Lung (tissue), 12 donors: ENCODE results near the gene POMGNT2. TPM values are rescaled to one million over a fixed set of nuclear protein-coding genes. Genes with fewer than 3 reads are reported as not detected.

ENCODE experiments used
- ATAC-seq: fragments of 200-7000 bp; cut with Tn5 transposase; one replicate; pipeline ENCODE4 v1.9.1; 2020; ENCODE audit warnings: moderate number of reproducible peaks; ENCODE audit not compliant: insufficient read depth, low FRiP score
- DNase-seq, 3 donors: peaks; one replicate each; pipeline ENCODE4 v3.0.0-alpha.2; 2013 to 2017
- H3K27ac ChIP-seq, 2 donors: one replicate each; pipeline ENCODE4 v1.5.1; 2013; ENCODE audit warnings: mild to moderate bottlenecking in 2 of 2, moderate library complexity in 2 of 2, control low read depth in 1 of 2, inconsistent platforms in 1 of 2, low read depth in 1 of 2, low read length in 1 of 2
- H3K27me3 ChIP-seq, 3 donors: one replicate each; pipeline ENCODE4 v1.5.1; 2013; ENCODE audit warnings: low read length in 2 of 3; ENCODE audit not compliant: control insufficient read depth in 3 of 3, insufficient read depth in 3 of 3
- H3K36me3 ChIP-seq, 4 donors: one replicate each; pipeline ENCODE4 v1.5.1; 2013; ENCODE audit warnings: low read length in 4 of 4, mild to moderate bottlenecking in 1 of 4, moderate library complexity in 1 of 4; ENCODE audit not compliant: control insufficient read depth in 4 of 4, insufficient read depth in 4 of 4
- H3K4me1 ChIP-seq, 5 donors: one replicate each; pipeline ENCODE4 v1.5.1; 2013; ENCODE audit warnings: low read length in 5 of 5, mild to moderate bottlenecking in 2 of 5, moderate library complexity in 1 of 5; ENCODE audit not compliant: control insufficient read depth in 5 of 5, insufficient read depth in 5 of 5
- H3K4me3 ChIP-seq: one replicate; pipeline ENCODE4 v1.5.1; 2013; ENCODE audit warnings: mild to moderate bottlenecking, control low read depth, moderate library complexity
- H3K9ac ChIP-seq, 2 donors: one replicate each; pipeline ENCODE4 v1.5.1; 2013; ENCODE audit warnings: low read length in 2 of 2, control low read depth in 1 of 2; ENCODE audit not compliant: insufficient read depth in 1 of 2
- H3K9me3 ChIP-seq, 4 donors: one replicate each; pipeline ENCODE4 v1.5.1; 2013; ENCODE audit warnings: low read length in 3 of 4, mild to moderate bottlenecking in 1 of 4, moderate library complexity in 1 of 4; ENCODE audit not compliant: control insufficient read depth in 4 of 4, insufficient read depth in 3 of 4
- whole genome bisulfite sequencing, 2 donors: extraction: QIAGEN DNeasy Blood & Tissue Kit; methylation state at CpG; one replicate each; pipeline ENCODE4 v1.1.7; 2013; 5-methylcytosine and 5-hydroxymethylcytosine counted together
- polyA plus RNA-seq, 2 donors: library from polyadenylated mRNA; stranded (reverse); fragments of 200-250 nt; gene quantifications; one replicate each; pipeline ENCODE4 v1.2.1, GENCODE V29; 2013
- total RNA-seq, 2 donors: library from RNA; depleted of rRNA in 1 of 2; stranded (reverse); fragments of >200 nt in 1 of 2; gene quantifications; one replicate each; pipeline ENCODE4 v1.2.1, GENCODE V29; 2014 to 2021
- TF ChIP-seq, protein P1 (sequence below): IDR thresholded peaks from 2 replicates; pipeline ENCODE4 v1.5.1; 2012; ENCODE audit warnings: mild to moderate bottlenecking; ENCODE audit errors: control extremely low read depth, extremely low read depth
- donor health status: control.
- donor health status: control.
- donor health status: Bipolar disorder and iron deficiency.
- donor health status: healthy.
- donor health status: DM: yes; HTN: yes; CAD: no.

The POMGNT2 gene
- total and polyA plus RNA-seq, 4 donors: 5.8 to 15.7 (median 13.1) TPM

DNA sequence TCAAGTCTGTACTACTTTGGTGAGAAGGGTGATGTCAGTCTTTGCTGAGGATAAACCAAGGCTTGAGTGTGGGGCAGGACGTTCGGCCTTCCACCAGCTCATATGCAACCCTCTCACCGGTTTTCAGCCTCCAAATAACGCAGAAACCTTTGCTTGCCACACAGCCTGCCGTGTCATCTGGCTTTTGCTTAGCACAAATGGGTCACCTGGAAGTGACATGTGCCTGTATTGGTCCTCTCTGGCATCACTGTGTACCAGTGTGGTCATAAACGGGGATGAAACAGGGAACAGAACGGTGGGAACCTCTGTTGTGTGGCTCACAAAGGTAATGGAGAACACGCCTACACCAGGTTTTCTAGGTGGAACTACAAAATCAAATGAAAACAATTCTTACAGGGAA, 7.1 kb downstream of the POMGNT2 start:
- TF ChIP-seq, protein P1, sequence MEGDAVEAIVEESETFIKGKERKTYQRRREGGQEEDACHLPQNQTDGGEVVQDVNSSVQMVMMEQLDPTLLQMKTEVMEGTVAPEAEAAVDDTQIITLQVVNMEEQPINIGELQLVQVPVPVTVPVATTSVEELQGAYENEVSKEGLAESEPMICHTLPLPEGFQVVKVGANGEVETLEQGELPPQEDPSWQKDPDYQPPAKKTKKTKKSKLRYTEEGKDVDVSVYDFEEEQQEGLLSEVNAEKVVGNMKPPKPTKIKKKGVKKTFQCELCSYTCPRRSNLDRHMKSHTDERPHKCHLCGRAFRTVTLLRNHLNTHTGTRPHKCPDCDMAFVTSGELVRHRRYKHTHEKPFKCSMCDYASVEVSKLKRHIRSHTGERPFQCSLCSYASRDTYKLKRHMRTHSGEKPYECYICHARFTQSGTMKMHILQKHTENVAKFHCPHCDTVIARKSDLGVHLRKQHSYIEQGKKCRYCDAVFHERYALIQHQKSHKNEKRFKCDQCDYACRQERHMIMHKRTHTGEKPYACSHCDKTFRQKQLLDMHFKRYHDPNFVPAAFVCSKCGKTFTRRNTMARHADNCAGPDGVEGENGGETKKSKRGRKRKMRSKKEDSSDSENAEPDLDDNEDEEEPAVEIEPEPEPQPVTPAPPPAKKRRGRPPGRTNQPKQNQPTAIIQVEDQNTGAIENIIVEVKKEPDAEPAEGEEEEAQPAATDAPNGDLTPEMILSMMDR: no peak
- H3K27me3 ChIP-seq: no peaks in the 10 kb centered on the region
- peaks cover 0 to 5% (median 3%) of the 10 kb centered on the region in 5 donors for H3K4me1 ChIP-seq
- H3K9me3 ChIP-seq: no peaks in the 10 kb centered on the region
- no peak overlapping the region for H3K4me3 ChIP-seq
- H3K36me3 ChIP-seq: no peaks in the 10 kb centered on the region
- no peak for ATAC-seq
- WGBS, 2 donors: 95 to 97% methylated on average over 8 of the region's 8 CpGs
- no peak overlapping the region for H3K27ac ChIP-seq
- DNase-seq: no peak
- no peak overlapping the region for H3K9ac ChIP-seq

DNA sequence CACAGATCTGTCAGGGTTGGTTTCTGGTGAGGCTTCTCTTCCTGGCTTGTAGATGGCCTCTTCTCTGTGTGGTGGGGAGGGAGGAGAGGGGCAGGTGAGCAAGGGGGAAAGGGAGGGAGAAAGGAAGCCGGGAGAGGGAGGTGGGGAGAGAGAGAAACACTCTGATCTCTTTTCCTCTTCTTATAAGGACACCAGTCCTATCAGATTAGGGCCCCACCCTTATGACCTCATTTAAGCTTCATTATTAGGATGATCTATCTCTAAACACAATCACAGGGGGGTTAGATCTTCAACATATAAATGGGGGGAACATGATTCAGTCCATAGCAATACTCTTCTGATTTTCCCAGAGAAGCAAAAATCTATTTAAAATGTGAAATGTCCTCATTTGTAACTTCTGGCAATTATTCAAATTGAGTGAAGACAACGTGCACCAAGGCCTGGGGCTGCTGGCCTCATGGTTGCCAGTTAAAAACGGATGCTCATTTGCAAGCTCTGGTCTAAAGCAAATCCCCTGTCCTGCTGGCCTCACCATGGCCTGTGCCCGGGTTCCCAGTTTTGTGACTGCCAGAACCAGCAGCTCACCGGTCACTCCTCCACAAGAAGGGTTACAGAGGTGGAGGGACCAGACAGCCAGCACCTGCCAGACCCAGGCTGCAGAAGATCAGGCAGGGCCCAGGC, 8.3 kb downstream of the POMGNT2 start:
- H3K27me3 ChIP-seq: no peaks in the 10 kb centered on the region
- WGBS, 2 donors: 81 to 84% methylated on average over 5 of the region's 5 CpGs

DNA sequence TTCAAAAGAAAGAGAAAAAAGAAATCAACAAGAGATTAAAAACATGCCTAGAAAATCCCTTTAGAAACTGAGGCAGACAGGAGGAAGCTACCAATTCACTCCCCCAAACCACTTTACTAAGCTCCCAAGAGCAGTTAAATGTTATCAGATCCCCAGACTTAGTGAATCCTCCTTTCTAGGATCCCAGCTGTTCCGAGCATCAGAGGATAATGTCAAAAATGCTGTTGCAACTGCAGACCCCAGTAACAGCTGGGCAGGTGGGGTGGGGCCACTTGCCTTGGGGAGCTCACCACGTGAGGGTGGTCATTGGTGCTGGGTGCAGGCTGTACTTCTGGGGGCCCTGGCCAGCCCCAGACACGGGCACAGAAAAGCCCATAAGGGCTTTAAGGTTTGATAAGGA, 9.1 kb downstream of the POMGNT2 start:
- no peaks in the 10 kb centered on the region for H3K4me1 ChIP-seq
- H3K27ac ChIP-seq: no peak overlapping the region
- no peaks in the 10 kb centered on the region for H3K27me3 ChIP-seq
- WGBS, 2 donors: 84 to 91% methylated on average over 3 of the region's 3 CpGs
- H3K9me3 ChIP-seq: no peaks in the 10 kb centered on the region
- TF ChIP-seq, protein P1: no peak
- no peak overlapping the region for H3K9ac ChIP-seq
- ATAC-seq (no peak), DNase-seq (no peak)
- no peak overlapping the region for H3K4me3 ChIP-seq
- no peaks in the 10 kb centered on the region for H3K36me3 ChIP-seq

More for the DNA sequence above, 8.3 kb downstream of the POMGNT2 start:
- ATAC-seq: no peak
- TF ChIP-seq, protein P1: no peak
- Histone ChIP-seq H3K36me3 (no peaks in the 10 kb centered on the region), H3K4me3 (no peak overlapping the region), H3K4me1 (peaks cover 0 to under 1% (median 0%) of the 10 kb centered on the region in 5 donors), H3K9me3 (no peaks in the 10 kb centered on the region), H3K27ac (no peak overlapping the region), H3K9ac (no peak overlapping the region)
- no peak for DNase-seq

DNA sequence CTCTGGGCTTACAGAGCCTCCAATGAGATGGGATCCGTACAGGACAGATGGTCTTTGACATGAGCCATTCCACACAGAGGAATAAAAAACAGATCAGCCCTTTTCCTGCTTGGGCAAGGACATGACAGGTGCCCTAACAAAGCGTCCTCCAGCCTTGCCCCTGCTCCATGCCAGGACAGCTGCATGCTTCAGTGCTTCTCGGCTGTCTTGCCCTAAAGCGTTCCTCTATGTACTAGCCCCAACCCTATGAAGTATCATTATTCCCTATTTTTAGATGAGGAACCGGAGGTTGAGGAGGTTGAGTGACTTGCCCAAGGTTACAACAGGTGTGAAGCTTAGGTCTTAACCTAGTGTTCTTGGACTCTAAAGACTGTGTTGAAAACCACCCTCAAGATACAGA, 10.5 kb downstream of the POMGNT2 start:
- Histone ChIP-seq H3K9me3 (no peaks in the 10 kb centered on the region), H3K4me3 (no peak overlapping the region), H3K36me3 (no peaks in the 10 kb centered on the region), H3K27ac (no peak overlapping the region), H3K4me1 (peaks cover 0 to 3% (median 0%) of the 10 kb centered on the region in 5 donors), H3K27me3 (no peaks in the 10 kb centered on the region), H3K9ac (no peak overlapping the region)
- TF ChIP-seq, protein P1: no peak
- no peak for DNase-seq
- WGBS, 2 donors: 96 to 97% methylated on average over 5 of the region's 5 CpGs
- ATAC-seq: no peak
